Measurements from ENCODE around the gene SEH1L. TPM values are rescaled to one million over a fixed set of nuclear protein-coding genes. Genes with fewer than 3 reads are reported as not detected.
"Not testable (repeated sequence)": the region's sequence is repeated elsewhere in the genome, so short reads cannot be mapped to it uniquely, and the experiment has no call there.

Gene SEH1L
- total RNA-seq, 2 donors from 2014 or later = 16.9 to 28.9 TPM

DNA sequence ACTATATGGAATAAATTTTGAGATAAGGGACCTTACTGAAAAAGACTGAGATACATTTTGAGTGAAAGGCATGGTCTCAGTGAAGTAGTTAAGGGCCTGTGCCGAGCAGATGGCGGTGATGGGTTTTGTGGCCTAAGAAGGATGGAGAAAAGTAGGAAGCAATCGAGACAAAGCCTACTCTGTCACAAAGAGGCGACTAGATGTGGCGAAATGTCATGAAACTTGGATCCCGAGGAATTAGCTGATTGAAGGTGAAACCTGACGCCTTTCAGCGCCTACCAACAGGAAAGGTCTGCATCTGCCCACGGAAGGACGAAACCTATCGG lies 42.8 kb downstream of the SEH1L start:
- intact Hi-C loops (cut with DNase I) = no loop called here
- no peak for DNase-seq
- peak in 1 of 2 donors; percentile 0 for ATAC-seq

DNA sequence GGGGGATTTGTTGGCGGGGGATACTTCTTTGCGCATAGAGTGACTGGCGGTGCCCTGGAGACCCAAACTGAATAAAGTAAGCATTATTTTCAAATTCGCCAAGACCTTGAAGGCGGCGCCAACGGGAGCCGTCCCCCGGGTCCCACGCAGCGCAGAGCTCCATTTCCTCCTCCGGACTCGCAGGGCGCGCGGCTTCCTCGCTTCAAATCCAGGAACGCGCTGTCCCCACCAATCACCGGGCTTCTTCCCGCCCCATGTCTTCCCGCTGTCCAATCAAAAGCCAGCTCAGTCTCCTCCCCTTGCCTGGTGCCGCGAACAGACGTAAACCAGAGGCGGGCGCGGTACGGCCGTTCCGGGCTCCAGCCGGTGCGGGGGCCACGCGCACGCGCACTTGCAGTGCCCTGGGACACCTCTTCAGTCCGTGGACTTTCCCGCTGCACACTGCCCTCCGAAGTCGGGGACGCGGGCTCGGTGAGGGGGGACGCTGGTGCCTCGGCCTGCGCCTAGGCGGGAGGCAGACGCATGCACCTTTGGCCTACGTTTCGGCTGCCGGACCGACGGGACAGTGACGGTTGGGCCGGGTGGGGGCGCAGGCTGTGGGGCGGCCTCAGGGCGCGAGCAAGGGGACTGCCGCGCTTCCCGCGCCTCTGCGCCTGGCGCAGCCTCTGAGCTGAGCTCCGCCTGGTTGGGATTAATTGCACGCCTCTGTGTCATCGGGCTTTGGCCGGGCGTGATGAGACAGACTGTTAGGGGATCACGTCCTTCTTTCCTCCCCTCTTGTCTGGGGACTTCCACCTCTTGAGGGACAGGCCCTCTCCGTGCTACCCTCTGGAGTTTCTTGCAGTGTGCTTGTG lies 43.4 kb downstream of the SEH1L start, which contains the start of gene CEP192:
CEP192 (plus strand) TSS at position 396 of the 854 bp plus-strand sequence. CDS start 8,063 bp downstream, outside the sequence.
- ATAC-seq = peak; percentile 99
- DNase-seq = peak; percentile 98
- intact Hi-C loops (cut with DNase I) = no loop called here

DNA sequence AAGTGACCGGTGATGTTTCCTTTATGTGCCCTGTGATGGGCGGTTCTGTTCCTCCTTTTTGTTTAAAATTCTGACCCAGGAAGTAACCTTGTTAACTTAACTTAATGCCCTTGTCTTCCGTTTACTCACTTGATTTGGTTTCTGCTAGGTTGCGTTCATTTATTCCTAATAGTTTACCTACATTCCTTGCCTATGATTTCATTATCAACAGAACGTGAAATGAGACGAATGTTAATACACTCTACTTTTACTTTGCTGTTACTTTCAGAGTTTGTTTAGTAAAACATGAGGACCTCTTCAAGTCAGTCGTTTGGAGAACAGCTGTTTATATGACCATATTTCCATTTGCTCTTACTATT lies 44.0 kb downstream of the SEH1L start:
- ATAC-seq = no peak
- intact Hi-C loops (cut with DNase I) = no loop called here
- no peak for DNase-seq

DNA sequence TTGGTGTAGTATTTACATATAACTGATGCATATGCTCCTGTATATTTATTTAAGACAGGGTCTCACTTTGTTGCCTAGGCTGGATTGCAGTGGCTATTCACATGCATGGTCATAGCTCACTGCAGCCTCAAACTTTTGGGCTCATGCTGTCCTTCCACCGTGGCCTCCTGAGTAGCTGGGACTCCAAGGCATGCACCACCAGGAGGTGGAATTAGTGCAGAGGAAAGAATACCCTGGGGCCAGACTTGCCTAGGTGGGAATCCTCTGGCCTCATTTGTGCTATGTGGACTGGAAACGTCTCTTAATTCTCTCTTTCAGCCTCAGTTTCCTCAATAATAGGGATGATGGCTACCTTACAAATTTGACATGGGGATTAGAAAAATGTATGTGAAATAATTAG lies 45.6 kb downstream of the SEH1L start:
- DNase-seq = no peak
- no peak for ATAC-seq
- intact Hi-C loops (cut with DNase I) = no loop called here

GRCh38 chr18:12995424-12995823 lies 47.6 kb downstream of the SEH1L start:
- DNase-seq = no peak
- no peak for ATAC-seq
- intact Hi-C loops (cut with DNase I) = no loop called here

- ATAC-seq (no peak), DNase-seq (no peak)
- intact Hi-C loops (cut with DNase I) = no loop called here
Observed at GRCh38 chr18:12995952-12996477, 48.2 kb downstream of the SEH1L start.

- ATAC-seq = no peak
Observed at GRCh38 chr18:12996661-12997292, 49.0 kb downstream of the SEH1L start.

GRCh38 chr18:12997330-12997729 lies 49.5 kb downstream of the SEH1L start:
- ATAC-seq; DNase-seq; intact Hi-C loops (cut with DNase I): not testable (repeated sequence)

More at GRCh38 chr18:12996661-12997292, 49.0 kb downstream of the SEH1L start:
- intact Hi-C loops (cut with DNase I) = no loop called here
- no peak for DNase-seq

DNA sequence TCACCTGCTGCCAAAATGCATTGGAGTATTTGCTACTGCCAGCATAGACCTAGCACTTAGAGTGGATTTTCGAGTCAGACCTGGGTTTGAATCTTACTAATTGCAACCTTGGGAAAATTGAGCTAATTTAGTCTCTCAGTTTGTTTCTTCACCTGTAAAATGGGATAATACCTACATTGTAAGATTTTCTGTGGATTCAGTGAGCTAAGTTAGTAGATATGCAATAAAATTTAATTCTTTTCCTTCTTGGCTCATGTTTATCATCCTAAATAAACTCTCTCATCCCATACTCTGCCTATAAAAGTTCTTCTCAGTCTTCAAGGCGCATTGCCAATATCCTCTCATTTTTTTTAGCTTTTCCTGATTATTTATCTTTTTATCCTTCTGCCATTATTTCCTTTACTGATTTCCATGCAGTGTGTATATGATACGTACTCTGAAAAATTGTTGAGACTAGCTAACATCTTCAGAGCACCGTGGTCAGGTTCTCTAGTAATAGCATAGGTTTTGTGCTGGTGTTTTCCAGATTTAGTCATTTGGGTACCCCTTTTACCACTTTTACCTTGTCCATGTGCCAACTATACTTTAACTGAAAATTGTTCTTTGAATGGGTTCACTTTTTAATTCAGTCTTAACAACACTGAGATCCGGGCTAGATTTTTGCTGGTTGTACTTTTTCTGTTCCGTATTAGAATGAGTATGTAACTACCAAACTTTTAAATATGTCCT lies 50.7 kb downstream of the SEH1L start:
- DNase-seq (no peak), ATAC-seq (no peak)
- intact Hi-C loops (cut with DNase I) = no loop called here

DNA sequence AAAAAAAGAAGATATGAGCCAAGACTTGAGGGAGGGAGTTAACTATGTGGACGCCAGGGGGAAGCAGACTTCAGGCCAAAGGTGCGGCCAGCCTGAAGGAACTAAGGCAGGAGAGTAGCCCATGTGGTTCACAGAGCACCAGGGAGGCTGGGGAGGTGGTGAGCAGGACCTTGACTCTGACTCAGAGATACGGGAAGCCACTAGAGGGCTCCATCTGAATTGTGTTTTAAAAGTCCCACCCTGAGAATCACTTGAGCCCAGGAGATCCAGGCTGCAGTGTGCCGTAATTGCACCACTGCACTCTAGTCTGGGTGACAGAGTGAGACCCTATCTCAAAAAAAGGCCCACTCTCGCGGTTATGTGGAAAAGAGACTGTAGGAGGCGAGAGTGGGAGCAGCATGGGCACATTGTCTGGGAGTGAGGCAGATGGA lies 55.7 kb downstream of the SEH1L start:
- ATAC-seq = peak; percentile 79 to 81
- intact Hi-C loops (cut with DNase I) = loop anchor here (10.0 kb wide), 2 partner anchors 101 to 151 kb away; no protein-coding TSS in a partner anchor
- peak; percentile 28 for DNase-seq

- intact Hi-C loops (cut with DNase I) = loop anchor here (10.0 kb wide), 2 partner anchors 100 to 150 kb away; no protein-coding TSS in a partner anchor
- ATAC-seq (no peak), DNase-seq (no peak)
Observed at GRCh38 chr18:13004396-13004795, 56.6 kb downstream of the SEH1L start.

- ATAC-seq (no peak), DNase-seq (no peak)
- intact Hi-C loops (cut with DNase I) = loop anchor here (10.0 kb wide), 2 partner anchors 100 to 150 kb away; no protein-coding TSS in a partner anchor
Observed at GRCh38 chr18:13005289-13005688, 57.5 kb downstream of the SEH1L start.

GRCh38 chr18:13006531-13007247 lies 58.9 kb downstream of the SEH1L start:
- intact Hi-C loops (cut with DNase I) = loop anchor here (10.0 kb wide), 2 partner anchors 98 to 148 kb away; no protein-coding TSS in a partner anchor
- DNase-seq = no peak
- ATAC-seq = no peak

- ATAC-seq = no peak
- intact Hi-C loops (cut with DNase I) = loop anchor here (10.0 kb wide), 2 partner anchors 98 to 148 kb away; no protein-coding TSS in a partner anchor
Observed at GRCh38 chr18:13007248-13007560, 59.4 kb downstream of the SEH1L start.

GRCh38 chr18:13011719-13012118 lies 63.9 kb downstream of the SEH1L start:
- intact Hi-C loops (cut with DNase I) = no loop called here
- DNase-seq = no peak
- no peak for ATAC-seq

More at GRCh38 chr18:13007248-13007560, 59.4 kb downstream of the SEH1L start:
- no peak for DNase-seq

GRCh38 chr18:13014232-13014631 lies 66.4 kb downstream of the SEH1L start:
- ATAC-seq (peak in 1 of 2 donors; percentile 30), DNase-seq (no peak)
- intact Hi-C loops (cut with DNase I) = no loop called here

DNA sequence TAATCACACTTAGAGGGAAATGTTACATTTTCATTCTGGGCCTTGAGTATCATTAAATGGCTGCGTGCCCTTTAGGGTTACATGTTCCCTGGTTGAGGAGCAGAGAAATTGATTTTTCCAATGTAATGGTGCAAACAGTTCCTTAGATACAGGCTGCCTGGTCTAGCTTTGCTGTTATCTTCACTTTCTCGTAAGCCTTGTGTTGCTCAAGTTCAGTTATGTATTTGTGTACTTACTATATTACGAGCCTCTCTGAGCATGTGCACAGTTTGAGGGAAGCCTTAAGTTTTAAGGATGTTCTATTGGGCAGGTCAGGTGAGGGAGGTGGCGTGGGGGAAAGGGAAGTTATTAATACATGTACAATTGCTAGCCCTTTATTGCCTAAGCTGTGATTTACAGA lies 67.0 kb downstream of the SEH1L start:
- DNase-seq (no peak), ATAC-seq (no peak)
- intact Hi-C loops (cut with DNase I) = no loop called here

- DNase-seq = no peak
- ATAC-seq = no peak
- intact Hi-C loops (cut with DNase I) = no loop called here
Observed at GRCh38 chr18:13017247-13017875, 69.5 kb downstream of the SEH1L start.

Data from left cardiac atrium (tissue), 4 donors.